Esophagus muscularis mucosa (tissue), 4 donors: Measurements from ENCODE around the gene ANKRD17.

ENCODE experiments used
- EP300 ChIP-seq: sonication (generic); formaldehyde crosslinking; IDR thresholded peaks from one replicate; pipeline ENCODE4 v1.6.1; 2017; ENCODE audit warnings: antibody characterized with exemption
- POLR2A ChIP-seq: fragments of 450-650 bp; IDR thresholded peaks from one replicate; pipeline ENCODE4 v1.6.1; 2017; ENCODE audit warnings: antibody characterized with exemption, moderate library complexity, mild to moderate bottlenecking, low read depth
- POLR2AphosphoS5 ChIP-seq, 2 donors: sonication (generic); formaldehyde crosslinking; IDR thresholded peaks; one replicate each; pipeline ENCODE4 v1.6.1; 2017; ENCODE audit warnings: antibody characterized with exemption in 2 of 2
- TF ChIP-seq, protein P1 (sequence below), 3 experiments: fragments of 200-600 bp in 2 of 3; fragments of 450-650 bp in 1 of 3; sonication (generic) in 2 of 3; IDR thresholded peaks; one replicate each; pipeline ENCODE4 v1.5.1; 2017 to 2019; ENCODE audit warnings: antibody characterized with exemption in 3 of 3, mild to moderate bottlenecking in 2 of 3, moderate library complexity in 1 of 3

DNA sequence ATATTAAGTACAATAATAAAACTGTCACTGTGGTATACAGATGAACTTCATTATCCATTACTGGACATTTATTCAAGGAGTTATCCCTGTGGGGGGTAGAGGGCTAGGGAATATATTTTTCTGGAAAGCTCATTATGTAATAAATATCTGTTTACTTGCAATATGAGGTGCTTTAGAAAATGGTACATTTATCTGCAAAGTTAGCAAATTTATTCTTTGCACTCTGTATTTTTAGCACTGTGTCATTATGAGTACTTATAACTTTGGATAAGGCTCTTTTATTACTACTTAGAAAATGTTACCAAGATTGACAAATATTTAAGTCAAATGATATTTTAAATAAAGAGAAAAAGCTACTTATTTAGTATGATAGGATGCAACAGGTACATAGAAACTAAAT is 37.8 kb downstream of the ANKRD17 start:
- TF ChIP-seq, protein P1, sequence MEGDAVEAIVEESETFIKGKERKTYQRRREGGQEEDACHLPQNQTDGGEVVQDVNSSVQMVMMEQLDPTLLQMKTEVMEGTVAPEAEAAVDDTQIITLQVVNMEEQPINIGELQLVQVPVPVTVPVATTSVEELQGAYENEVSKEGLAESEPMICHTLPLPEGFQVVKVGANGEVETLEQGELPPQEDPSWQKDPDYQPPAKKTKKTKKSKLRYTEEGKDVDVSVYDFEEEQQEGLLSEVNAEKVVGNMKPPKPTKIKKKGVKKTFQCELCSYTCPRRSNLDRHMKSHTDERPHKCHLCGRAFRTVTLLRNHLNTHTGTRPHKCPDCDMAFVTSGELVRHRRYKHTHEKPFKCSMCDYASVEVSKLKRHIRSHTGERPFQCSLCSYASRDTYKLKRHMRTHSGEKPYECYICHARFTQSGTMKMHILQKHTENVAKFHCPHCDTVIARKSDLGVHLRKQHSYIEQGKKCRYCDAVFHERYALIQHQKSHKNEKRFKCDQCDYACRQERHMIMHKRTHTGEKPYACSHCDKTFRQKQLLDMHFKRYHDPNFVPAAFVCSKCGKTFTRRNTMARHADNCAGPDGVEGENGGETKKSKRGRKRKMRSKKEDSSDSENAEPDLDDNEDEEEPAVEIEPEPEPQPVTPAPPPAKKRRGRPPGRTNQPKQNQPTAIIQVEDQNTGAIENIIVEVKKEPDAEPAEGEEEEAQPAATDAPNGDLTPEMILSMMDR (IDR thresholded peaks at IDR 0.05), result no peak
- TF ChIP-seq POLR2AphosphoS5 (IDR thresholded peaks at IDR 0.05) (no peak), POLR2A (no peak), EP300 (no peak)
